VCaP (cell line): ENCODE results near the gene MAGEF1.

Experiments
- H3K27ac ChIP-seq: fragments of 450-650 bp; 2 replicates; pipeline ENCODE4 v1.5.1; 2017
- CTCF ChIP-seq: fragments of 450-650 bp; conservative IDR thresholded peaks from 2 replicates; pipeline ENCODE4 v1.5.1; 2017; ENCODE audit warnings: mild to moderate bottlenecking, moderate library complexity

Gene MAGEF1

GRCh38 chr3:184741259-184741556 lies 29.3 kb upstream of the MAGEF1 start:
- no peak for TF ChIP-seq CTCF
- no peak overlapping the region for H3K27ac ChIP-seq

GRCh38 chr3:184740509-184741258 lies 28.8 kb upstream of the MAGEF1 start:
- no peak overlapping the region for H3K27ac ChIP-seq
- TF ChIP-seq CTCF: no peak

GRCh38 chr3:184739594-184740505 lies 28.0 kb upstream of the MAGEF1 start:
- no peak overlapping the region for H3K27ac ChIP-seq
- no peak for TF ChIP-seq CTCF

- TF ChIP-seq CTCF: no peak
- H3K27ac ChIP-seq: peak overlapping the region; percentile 31; the same call in 1 of the 2 replicates
Observed at GRCh38 chr3:184738982-184739381, 27.1 kb upstream of the MAGEF1 start.

- H3K27ac ChIP-seq: peak overlapping the region; percentile 31
- TF ChIP-seq CTCF: no peak
Observed at GRCh38 chr3:184738506-184738890, 26.6 kb upstream of the MAGEF1 start.

- peak overlapping the region; percentile 31 for H3K27ac ChIP-seq
- TF ChIP-seq CTCF: no peak
Observed at GRCh38 chr3:184737641-184738505, 26.0 kb upstream of the MAGEF1 start.

GRCh38 chr3:184737063-184737462 lies 25.2 kb upstream of the MAGEF1 start:
- H3K27ac ChIP-seq: no peak overlapping the region

More at GRCh38 chr3:184737063-184737462, 25.2 kb upstream of the MAGEF1 start:
- TF ChIP-seq CTCF: no peak
